Activated T-cell treated with anti-CD3 and anti-CD28 coated beads, Interleukin-2, amount 50 U/mL, for 72 hours (primary cell): ENCODE data around the gene NDUFAF2. TPM values are rescaled to one million over a fixed set of nuclear protein-coding genes. Genes with fewer than 3 reads are reported as not detected.
"Not testable (repeated sequence)": the region's sequence is repeated elsewhere in the genome, so short reads cannot be mapped to it uniquely, and the experiment has no call there.

Source experiments
- ATAC-seq, 2 donors: fragments of 150-1000 bp; cut with Tn5 transposase; replicated peaks in 1 of 2; 2 replicates each; pipeline ENCODE4 v1.10.0; 2021; ENCODE audit warnings: moderate library complexity in 2 of 2, mild to moderate bottlenecking in 1 of 2
- DNase-seq, 2 donors: peaks; one replicate each; pipeline ENCODE4 v3.0.0; 2021 to 2022; ENCODE audit warnings: mixed read lengths in 1 of 2
- H3K27ac Mint-ChIP-seq: one replicate; pipeline ENCODE4 v1.8.0; 2022; ENCODE audit warnings: mild to moderate bottlenecking, moderate library complexity, mixed read lengths
- H3K27me3 Mint-ChIP-seq: one replicate; pipeline ENCODE4 v1.8.0; 2022; ENCODE audit warnings: low read depth, mixed read lengths
- H3K36me3 Mint-ChIP-seq, 2 donors: one replicate each; pipeline ENCODE4 v1.8.0; 2022; ENCODE audit warnings: mixed read lengths in 2 of 2, mild to moderate bottlenecking in 1 of 2; ENCODE audit not compliant: insufficient read depth in 2 of 2
- H3K4me1 Mint-ChIP-seq: one replicate; pipeline ENCODE4 v1.8.0; 2022; ENCODE audit warnings: low read depth, mixed read lengths
- H3K4me3 Mint-ChIP-seq, 2 donors: one replicate each; pipeline ENCODE4 v1.8.0; 2022; ENCODE audit warnings: mild to moderate bottlenecking in 2 of 2, mixed read lengths in 2 of 2, moderate library complexity in 2 of 2
- H3K9me3 Mint-ChIP-seq, 2 donors: one replicate each; pipeline ENCODE4 v1.8.0; 2022; ENCODE audit warnings: mixed read lengths in 2 of 2
- total RNA-seq, 2 donors: library from RNA; stranded (reverse); gene quantifications; one replicate each; pipeline ENCODE4 v1.2.3, GENCODE V29; 2022

Gene NDUFAF2
- total RNA-seq, 2 donors from 2014 or later, result 29.0 to 29.6 TPM

GRCh38 chr5:61029456-61030162 lies 84.6 kb downstream of the NDUFAF2 start:
- ATAC-seq (no peak), DNase-seq (no peak)
- H3K9me3 Mint-ChIP-seq, result peaks cover 2 to 8% of the 10 kb centered on the region in 2 donors
- H3K27ac Mint-ChIP-seq, result no peak overlapping the region
- peaks cover 4% of the 10 kb centered on the region for H3K4me1 Mint-ChIP-seq
- H3K4me3 Mint-ChIP-seq, result no peak overlapping the region
- H3K27me3 Mint-ChIP-seq, result no peaks in the 10 kb centered on the region
- H3K36me3 Mint-ChIP-seq, result peaks cover 2 to 12% of the 10 kb centered on the region in 2 donors

GRCh38 chr5:61030163-61030482 lies 85.1 kb downstream of the NDUFAF2 start:
- ATAC-seq, result no peak
- H3K4me3 Mint-ChIP-seq, result no peak overlapping the region
- peaks cover 4% of the 10 kb centered on the region for H3K4me1 Mint-ChIP-seq
- H3K27ac Mint-ChIP-seq, result no peak overlapping the region
- H3K9me3 Mint-ChIP-seq, result peaks cover 2 to 8% of the 10 kb centered on the region in 2 donors
- H3K36me3 Mint-ChIP-seq, result peaks cover 2 to 12% of the 10 kb centered on the region in 2 donors
- no peak for DNase-seq
- H3K27me3 Mint-ChIP-seq, result no peaks in the 10 kb centered on the region

GRCh38 chr5:61031301-61031700 lies 86.3 kb downstream of the NDUFAF2 start:
- H3K27me3 Mint-ChIP-seq, H3K27ac Mint-ChIP-seq, H3K4me3 Mint-ChIP-seq, ATAC-seq, DNase-seq, H3K4me1 Mint-ChIP-seq, H3K9me3 Mint-ChIP-seq: not testable (repeated sequence)
- H3K36me3 Mint-ChIP-seq, result peaks cover 2 to 12% of the 10 kb centered on the region in 2 donors

DNA sequence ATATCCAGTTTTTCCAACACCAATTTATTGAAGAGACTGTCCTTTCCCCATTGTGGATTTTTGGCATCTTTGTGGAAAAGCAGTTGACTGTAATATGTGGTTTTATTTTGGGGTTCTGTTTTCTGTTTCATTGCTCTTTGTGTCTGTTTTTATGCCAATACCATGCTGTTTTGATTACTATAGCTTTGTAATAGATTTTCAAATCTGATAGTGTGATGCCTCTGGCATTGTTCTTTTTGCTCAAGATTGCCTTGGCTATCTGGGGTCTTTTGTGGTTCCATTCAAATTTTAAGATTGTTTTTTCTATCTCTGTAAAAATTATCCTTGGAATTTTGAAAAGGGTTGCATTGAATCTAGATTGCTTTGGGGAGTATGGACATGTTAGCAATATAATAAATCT lies 99.5 kb downstream of the NDUFAF2 start:
- peak overlapping the region; percentile 10 for H3K27ac Mint-ChIP-seq
- peaks cover 2% of the 10 kb centered on the region in 2 donors for H3K9me3 Mint-ChIP-seq
- peaks cover 9% of the 10 kb centered on the region for H3K4me1 Mint-ChIP-seq
- ATAC-seq (no peak), DNase-seq (no peak)
- peaks cover 0 to 8% of the 10 kb centered on the region in 2 donors for H3K36me3 Mint-ChIP-seq
- no peaks in the 10 kb centered on the region for H3K27me3 Mint-ChIP-seq
- H3K4me3 Mint-ChIP-seq, result no peak overlapping the region

DNA sequence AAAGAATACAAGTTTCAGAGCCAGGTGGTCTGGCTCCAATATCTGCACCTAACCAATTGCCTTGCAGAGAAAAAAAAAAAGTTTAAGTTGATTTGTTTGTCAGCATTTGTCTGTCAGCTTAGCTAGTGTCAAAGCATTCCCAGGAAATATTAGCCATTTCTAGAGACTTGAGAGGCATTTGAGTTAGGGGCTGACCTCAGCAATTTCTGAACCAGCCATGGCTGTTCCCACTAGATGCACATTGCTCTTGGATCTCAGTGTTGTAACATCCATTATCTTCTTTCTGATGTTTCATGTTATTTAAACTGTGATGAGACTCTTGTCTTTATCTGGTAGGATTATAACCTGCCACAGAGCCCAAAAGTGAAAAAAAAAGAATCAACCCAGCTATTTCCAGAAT lies 102.3 kb downstream of the NDUFAF2 start:
- Mint-ChIP-seq H3K4me1 (peaks cover 9% of the 10 kb centered on the region), H3K27me3 (no peaks in the 10 kb centered on the region), H3K36me3 (peaks cover 0 to 8% of the 10 kb centered on the region in 2 donors), H3K27ac (no peak overlapping the region), H3K4me3 (no peak overlapping the region), H3K9me3 (peaks cover 2% of the 10 kb centered on the region in 2 donors)
- DNase-seq, result no peak
- no peak for ATAC-seq

DNA sequence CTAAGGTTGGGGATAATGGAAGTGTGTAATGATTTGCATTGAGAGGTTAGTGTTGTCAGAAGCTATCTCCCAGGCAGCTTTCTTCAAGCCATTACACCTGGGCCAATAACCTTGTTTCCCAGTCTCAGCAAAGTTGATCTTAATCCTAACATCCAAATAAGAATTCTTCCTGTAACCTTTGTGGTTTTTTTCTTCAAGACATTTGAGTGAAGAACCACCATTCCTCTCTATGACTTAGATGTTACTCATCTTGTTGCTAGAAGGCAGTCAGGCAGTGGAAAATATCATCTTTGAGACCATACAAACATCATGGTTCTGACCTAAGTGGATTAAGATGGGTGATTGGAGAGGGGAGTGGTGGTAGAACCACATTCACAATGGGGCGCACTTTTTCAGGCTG lies 103.5 kb downstream of the NDUFAF2 start:
- H3K9me3 Mint-ChIP-seq, result peaks cover 2% of the 10 kb centered on the region in 2 donors
- H3K4me1 Mint-ChIP-seq, result peaks cover 17% of the 10 kb centered on the region
- H3K36me3 Mint-ChIP-seq, result peaks cover 0 to 8% of the 10 kb centered on the region in 2 donors
- ATAC-seq, result no peak
- no peaks in the 10 kb centered on the region for H3K27me3 Mint-ChIP-seq
- no peak overlapping the region for H3K27ac Mint-ChIP-seq
- H3K4me3 Mint-ChIP-seq, result no peak overlapping the region
- DNase-seq, result no peak

- no peak overlapping the region for H3K27ac Mint-ChIP-seq
- no peak overlapping the region for H3K4me3 Mint-ChIP-seq
- DNase-seq (no peak), ATAC-seq (no peak)
- peaks cover 17% of the 10 kb centered on the region for H3K4me1 Mint-ChIP-seq
- H3K9me3 Mint-ChIP-seq, result peaks cover 0 to 2% of the 10 kb centered on the region in 2 donors
- H3K27me3 Mint-ChIP-seq, result no peaks in the 10 kb centered on the region
- peaks cover 0 to 2% of the 10 kb centered on the region in 2 donors for H3K36me3 Mint-ChIP-seq
These were observed 105.3 kb downstream of the NDUFAF2 start for GRCh38 chr5:61050292-61050691.

DNA sequence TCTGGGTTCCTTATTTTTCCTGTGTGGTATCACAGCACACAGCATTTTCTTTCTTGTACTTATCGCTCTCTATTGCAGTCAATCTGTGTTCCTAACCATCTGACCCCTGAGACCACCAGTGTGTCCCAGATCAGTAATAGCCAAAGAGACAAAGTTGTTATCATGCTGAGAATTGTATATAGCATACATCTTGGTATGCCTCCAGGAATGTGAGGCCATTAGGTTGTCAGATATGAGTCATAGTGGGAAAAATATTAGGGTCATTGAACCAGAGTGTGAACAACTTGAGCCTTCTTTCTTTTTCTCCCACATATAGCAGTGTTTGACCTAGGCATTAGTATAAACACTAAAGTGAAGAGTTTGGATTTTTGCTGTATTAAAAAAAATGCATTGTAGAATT lies 106.3 kb downstream of the NDUFAF2 start:
- Mint-ChIP-seq H3K27ac (no peak overlapping the region), H3K36me3 (peaks cover 0 to 2% of the 10 kb centered on the region in 2 donors), H3K4me1 (peaks cover 17% of the 10 kb centered on the region), H3K27me3 (no peaks in the 10 kb centered on the region), H3K4me3 (no peak overlapping the region), H3K9me3 (peaks cover 0 to 2% of the 10 kb centered on the region in 2 donors)
- no peak for DNase-seq
- no peak for ATAC-seq

DNA sequence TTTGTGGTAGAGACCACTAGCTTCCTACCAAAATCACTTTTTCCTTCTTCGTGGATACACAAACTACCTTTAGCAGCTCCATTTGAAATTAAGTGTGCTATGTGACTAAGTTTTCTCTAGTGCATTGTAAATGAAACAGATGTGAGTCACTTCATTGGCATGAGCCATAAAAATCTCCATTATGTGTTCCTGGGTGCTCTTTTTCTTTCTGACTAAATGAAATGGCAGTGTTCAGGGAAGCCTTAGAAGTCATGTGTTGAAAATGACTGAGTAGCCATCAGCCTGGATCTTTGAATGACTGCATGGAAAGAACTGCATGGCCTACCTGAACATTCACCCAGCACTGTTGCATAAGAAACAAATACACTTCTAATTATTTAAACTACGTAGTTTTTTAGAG lies 107.9 kb downstream of the NDUFAF2 start:
- Mint-ChIP-seq H3K27me3 (no peaks in the 10 kb centered on the region), H3K9me3 (peaks cover 0 to 2% of the 10 kb centered on the region in 2 donors), H3K4me1 (peaks cover 17% of the 10 kb centered on the region), H3K36me3 (peaks cover 0 to 2% of the 10 kb centered on the region in 2 donors), H3K4me3 (no peak overlapping the region), H3K27ac (no peak overlapping the region)
- ATAC-seq (peak; percentile 56 to 73), DNase-seq (no peak)

DNA sequence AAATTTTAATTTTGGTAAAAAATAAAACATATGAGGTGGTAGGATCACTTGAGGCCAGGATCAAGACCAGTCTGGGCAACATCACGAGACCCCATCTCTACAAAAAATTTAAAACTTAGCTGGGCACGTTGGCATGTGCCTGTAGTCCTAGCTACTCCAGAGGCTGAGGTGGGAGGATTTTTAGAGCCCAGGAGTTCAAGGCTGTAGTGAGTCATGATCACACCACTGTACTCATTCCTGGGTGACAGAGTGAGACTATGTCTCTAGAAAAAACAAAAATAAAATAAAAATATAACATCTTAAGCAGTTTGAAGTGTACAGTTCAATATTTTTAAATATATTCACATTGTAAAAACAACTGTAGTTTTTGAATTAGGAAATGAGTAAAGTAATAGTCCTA lies 108.9 kb downstream of the NDUFAF2 start:
- H3K4me1 Mint-ChIP-seq, result peaks cover 7% of the 10 kb centered on the region
- no peaks in the 10 kb centered on the region for H3K27me3 Mint-ChIP-seq
- ATAC-seq (no peak), DNase-seq (no peak)
- H3K36me3 Mint-ChIP-seq, result no peaks in the 10 kb centered on the region
- no peak overlapping the region for H3K4me3 Mint-ChIP-seq
- H3K9me3 Mint-ChIP-seq, result no peaks in the 10 kb centered on the region
- H3K27ac Mint-ChIP-seq, result no peak overlapping the region

DNA sequence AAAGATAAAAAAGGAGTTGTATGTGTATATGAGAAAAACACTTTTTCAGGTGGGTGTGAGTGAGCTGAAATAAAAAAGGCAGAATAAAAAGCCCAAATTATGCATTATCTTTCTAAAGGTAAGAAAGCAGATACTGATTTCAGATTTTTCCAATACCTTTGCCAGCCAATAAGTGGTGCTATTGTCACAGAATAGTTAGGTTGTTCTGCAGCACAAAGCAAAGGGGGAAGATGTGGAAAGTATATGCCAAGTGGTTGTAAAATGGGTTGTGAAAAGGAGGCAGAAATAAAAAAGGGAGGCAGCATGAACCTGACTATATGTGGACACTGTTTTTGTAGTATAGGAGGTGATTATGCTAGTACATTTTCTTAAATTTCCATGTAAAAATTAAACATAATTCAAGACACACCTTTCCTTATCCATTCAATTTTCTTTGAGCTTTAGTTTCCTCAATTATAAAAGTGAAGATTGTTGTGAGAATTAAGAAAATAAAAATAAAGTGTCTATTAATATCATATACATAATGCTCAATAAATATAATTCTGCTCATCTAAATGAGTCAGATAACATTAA lies 110.5 kb downstream of the NDUFAF2 start:
- Mint-ChIP-seq H3K4me1 (peaks cover 7% of the 10 kb centered on the region), H3K27me3 (no peaks in the 10 kb centered on the region), H3K4me3 (no peak overlapping the region), H3K36me3 (peaks cover 0 to 2% of the 10 kb centered on the region in 2 donors), H3K9me3 (no peaks in the 10 kb centered on the region), H3K27ac (no peak overlapping the region)
- peak in 1 of 2 donors; percentile 5 for DNase-seq
- ATAC-seq, result peak in 1 of 2 donors; percentile 57

- no peak for ATAC-seq
- DNase-seq, result no peak
- H3K9me3 Mint-ChIP-seq, result peaks cover 8 to 11% of the 10 kb centered on the region in 2 donors
- no peak overlapping the region for H3K27ac Mint-ChIP-seq
- no peak overlapping the region for H3K4me3 Mint-ChIP-seq
- no peaks in the 10 kb centered on the region for H3K27me3 Mint-ChIP-seq
- H3K4me1 Mint-ChIP-seq, result no peaks in the 10 kb centered on the region
- H3K36me3 Mint-ChIP-seq, result peaks cover 5 to 15% of the 10 kb centered on the region in 2 donors
These were observed 114.5 kb downstream of the NDUFAF2 start for GRCh38 chr5:61059499-61059898.

DNA sequence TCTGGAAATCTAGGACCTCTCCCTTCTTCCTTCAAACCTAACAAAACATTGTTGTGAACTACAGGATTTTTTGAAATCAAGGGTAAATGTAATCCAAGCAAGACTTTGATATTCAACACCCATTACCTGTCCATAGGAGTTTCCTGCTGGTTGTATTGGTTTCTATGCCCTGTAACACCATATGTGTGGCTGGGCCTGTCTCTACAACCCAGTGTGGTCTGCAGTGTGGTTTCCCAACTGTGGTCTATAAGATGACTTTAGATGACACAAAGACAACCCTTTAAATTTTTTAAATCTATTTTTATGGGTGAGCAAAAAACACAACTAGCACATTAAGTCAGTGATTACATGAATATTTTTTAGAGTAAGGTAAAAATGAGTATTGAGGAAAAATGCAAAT lies 124.1 kb downstream of the NDUFAF2 start:
- Mint-ChIP-seq H3K4me1 (no peaks in the 10 kb centered on the region), H3K36me3 (peaks cover 3 to 8% of the 10 kb centered on the region in 2 donors), H3K27me3 (no peaks in the 10 kb centered on the region), H3K9me3 (peaks cover 2 to 3% of the 10 kb centered on the region in 2 donors), H3K27ac (no peak overlapping the region), H3K4me3 (no peak overlapping the region)
- peak in 1 of 2 donors; percentile 5 for DNase-seq
- no peak for ATAC-seq

DNA sequence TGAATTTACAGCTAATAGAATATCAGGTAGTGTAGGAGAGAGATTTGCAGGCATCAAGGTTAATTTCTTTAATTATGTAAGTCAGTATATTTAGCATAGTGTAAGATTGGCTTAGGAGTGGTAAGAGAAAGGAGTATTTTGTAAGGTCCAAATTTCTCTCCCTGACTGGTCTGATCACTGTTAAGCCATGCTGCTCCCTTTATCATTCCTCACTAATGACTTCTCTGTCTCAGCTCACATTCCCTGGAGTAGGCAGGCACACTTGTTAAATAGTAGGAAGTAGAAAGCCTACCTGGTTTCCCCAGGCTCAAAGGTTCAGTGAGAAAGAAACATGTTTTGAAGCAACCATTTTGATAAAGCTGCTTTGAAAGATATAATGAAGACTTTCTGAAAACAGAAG lies 126.5 kb downstream of the NDUFAF2 start:
- Mint-ChIP-seq H3K36me3 (peaks cover 3 to 8% of the 10 kb centered on the region in 2 donors), H3K9me3 (peaks cover 0 to 3% of the 10 kb centered on the region in 2 donors), H3K4me1 (no peaks in the 10 kb centered on the region), H3K4me3 (no peak overlapping the region), H3K27ac (no peak overlapping the region), H3K27me3 (no peaks in the 10 kb centered on the region)
- DNase-seq (no peak), ATAC-seq (no peak)
